Measurements from ENCODE around the gene TMEM100.

Gene TMEM100

GRCh38 chr17:55743103-55743679, 20.5 kb upstream of the TMEM100 start:
- DNase-seq (ENCODE audit: low read depth) = peak; percentile 38

GRCh38 chr17:55742272-55743102, 19.8 kb upstream of the TMEM100 start:
- no peak for DNase-seq (ENCODE audit: low read depth)

- DNase-seq (ENCODE audit: low read depth) = no peak
These were observed 18.7 kb upstream of the TMEM100 start for GRCh38 chr17:55741356-55741700.

- DNase-seq (ENCODE audit: low read depth) = no peak
These were observed 18.1 kb upstream of the TMEM100 start for GRCh38 chr17:55740511-55741355.

GRCh38 chr17:55737976-55738501, 15.4 kb upstream of the TMEM100 start:
- no peak for DNase-seq (ENCODE audit: low read depth)

- peak; percentile 71 for DNase-seq (ENCODE audit: low read depth)
These were observed 13.2 kb upstream of the TMEM100 start for GRCh38 chr17:55735731-55736405.

GRCh38 chr17:55734128-55734781, 11.6 kb upstream of the TMEM100 start:
- peak; percentile 46 for DNase-seq (ENCODE audit: low read depth)

GRCh38 chr17:55731586-55732250, 9.1 kb upstream of the TMEM100 start:
- no peak for DNase-seq (ENCODE audit: low read depth)

- no peak for DNase-seq (ENCODE audit: low read depth)
These were observed 8.1 kb upstream of the TMEM100 start for GRCh38 chr17:55730808-55731207.

GRCh38 chr17:55730380-55730779, 7.7 kb upstream of the TMEM100 start:
- no peak for DNase-seq (ENCODE audit: low read depth)

- no peak for DNase-seq (ENCODE audit: low read depth)
These were observed 6.8 kb upstream of the TMEM100 start for GRCh38 chr17:55729484-55729883.

- no peak for DNase-seq (ENCODE audit: low read depth)
These were observed 6.2 kb upstream of the TMEM100 start for GRCh38 chr17:55728833-55729232.

GRCh38 chr17:55728361-55728760, 5.7 kb upstream of the TMEM100 start:
- DNase-seq (ENCODE audit: low read depth) = no peak

- no peak for DNase-seq (ENCODE audit: low read depth)
These were observed 5.3 kb upstream of the TMEM100 start for GRCh38 chr17:55727920-55728319.

- no peak for DNase-seq (ENCODE audit: low read depth)
These were observed 4.6 kb upstream of the TMEM100 start for GRCh38 chr17:55727275-55727674.

- peak; percentile 74 for DNase-seq (ENCODE audit: low read depth)
These were observed 3.8 kb upstream of the TMEM100 start for GRCh38 chr17:55726440-55726839.

GRCh38 chr17:55723488-55723848, 804 bp upstream of the TMEM100 start:
- DNase-seq (ENCODE audit: low read depth) = no peak

- peak; percentile 65 for DNase-seq (ENCODE audit: low read depth)
These were observed 488 bp downstream of the TMEM100 start for GRCh38 chr17:55722016-55722736.

- DNase-seq (ENCODE audit: low read depth) = no peak
These were observed 1.5 kb downstream of the TMEM100 start for GRCh38 chr17:55720919-55721836.
